Measurements from ENCODE around the gene C20orf144.

Gene C20orf144

DNA sequence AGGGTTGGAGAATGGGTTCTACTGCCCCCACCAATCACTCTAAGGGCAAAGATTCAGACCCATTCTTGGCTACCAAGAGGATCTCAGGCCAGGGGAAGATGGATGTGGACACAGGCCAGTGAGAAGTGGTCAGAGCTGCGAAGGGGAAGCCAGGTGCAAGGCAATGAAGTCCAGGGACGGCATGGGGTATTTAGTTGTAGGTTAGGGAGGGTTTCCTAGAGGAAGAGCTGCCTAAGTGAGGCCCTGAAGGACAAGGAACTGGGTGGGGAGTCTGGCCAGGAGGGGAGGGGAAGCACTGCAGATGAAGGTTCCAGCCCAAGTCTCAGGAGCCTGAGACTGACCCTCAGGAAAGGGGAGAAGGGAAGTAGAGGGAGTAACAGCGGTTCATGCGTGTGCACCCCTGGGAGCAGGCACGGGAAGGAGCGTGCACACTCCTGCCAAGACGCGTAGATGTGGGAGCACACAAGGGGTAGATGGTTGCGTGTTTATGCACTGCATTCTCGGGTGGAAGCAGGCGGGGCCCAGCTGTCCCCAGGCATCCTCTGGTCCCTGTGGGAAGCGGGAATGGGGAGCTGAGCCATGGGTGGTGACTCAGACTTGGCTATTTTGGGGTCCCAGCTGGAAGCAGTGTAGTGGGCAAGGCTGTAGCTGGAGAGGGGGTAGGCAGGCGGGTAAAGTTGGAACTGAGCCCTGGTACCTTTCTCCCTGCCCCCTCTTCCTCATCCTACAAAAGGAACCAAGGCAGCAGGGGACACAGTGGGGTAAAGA lies 7.9 kb downstream of the C20orf144 start:
- 0 out of 2 replicates have a peak overlapping the region, but pooled peaks have one; percentile 3 for H3K9ac ChIP-seq

DNA sequence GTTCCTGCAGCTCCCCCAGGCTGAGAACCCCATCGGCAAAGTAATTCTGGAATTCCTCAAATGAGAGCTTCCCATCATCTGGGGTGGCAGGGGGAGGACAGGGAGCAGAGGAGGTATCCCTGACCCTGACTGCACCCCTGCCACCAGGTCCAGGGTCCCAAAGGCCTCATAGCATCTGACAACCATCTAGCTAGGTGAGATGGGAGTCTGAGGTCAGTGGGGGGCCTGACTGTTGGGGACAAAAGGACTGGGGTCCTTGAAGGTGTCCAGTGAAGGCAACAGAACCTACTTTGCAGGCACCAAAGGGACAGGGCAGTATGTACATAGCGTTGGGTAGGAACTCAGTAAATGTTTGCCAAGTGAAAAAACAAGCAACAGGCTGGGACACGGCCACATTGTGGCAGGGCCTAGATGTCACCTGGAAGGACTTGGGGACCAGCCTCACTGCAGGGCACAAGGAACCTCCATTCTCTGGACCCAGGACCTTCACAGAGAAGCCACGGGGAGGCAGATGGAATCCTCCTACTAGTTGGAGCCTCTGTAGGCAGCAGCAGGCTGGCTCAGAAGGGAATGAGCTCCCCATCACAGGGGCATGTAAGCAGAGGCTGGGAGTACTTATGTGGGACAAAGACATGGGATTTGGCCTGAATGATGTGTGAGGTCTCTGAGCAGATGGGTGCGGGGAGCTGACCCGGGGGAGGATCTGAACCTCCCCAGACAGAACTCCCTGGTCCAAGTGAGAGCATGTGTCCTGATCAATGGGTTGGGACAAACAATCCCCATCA lies 8.8 kb downstream of the C20orf144 start:
- Histone ChIP-seq H3K27me3 (no peaks in the 10 kb centered on the region), H3K27ac (peak overlapping the region; percentile 55), H3K4me3 (no peak overlapping the region), H4K20me1 (peaks cover 24% of the 10 kb centered on the region), H3K4me2 (peak overlapping the region; percentile 95), H3K9me3 (no peaks in the 10 kb centered on the region), H3K9ac (0 out of 2 replicates have a peak overlapping the region, but pooled peaks have one; percentile 3), H3K36me3 (peaks cover 26% of the 10 kb centered on the region), H3K4me1 (peaks cover 95% of the 10 kb centered on the region)
- TF ChIP-seq Cebpa-rat (IDR thresholded peaks at IDR 0.05), result no peak

More for the DNA sequence above, 7.9 kb downstream of the C20orf144 start:
- no peak for TF ChIP-seq Cebpa-rat (IDR thresholded peaks at IDR 0.05)
- peak overlapping the region; percentile 55 for H3K27ac ChIP-seq
- peak overlapping the region; percentile 95 for H3K4me2 ChIP-seq
- no peaks in the 10 kb centered on the region for H3K27me3 ChIP-seq
- peaks cover 20% of the 10 kb centered on the region for H3K36me3 ChIP-seq
- H3K9me3 ChIP-seq, result no peaks in the 10 kb centered on the region
- H3K4me3 ChIP-seq, result no peak overlapping the region
- peaks cover 15% of the 10 kb centered on the region for H4K20me1 ChIP-seq
- peaks cover 96% of the 10 kb centered on the region for H3K4me1 ChIP-seq

DNA sequence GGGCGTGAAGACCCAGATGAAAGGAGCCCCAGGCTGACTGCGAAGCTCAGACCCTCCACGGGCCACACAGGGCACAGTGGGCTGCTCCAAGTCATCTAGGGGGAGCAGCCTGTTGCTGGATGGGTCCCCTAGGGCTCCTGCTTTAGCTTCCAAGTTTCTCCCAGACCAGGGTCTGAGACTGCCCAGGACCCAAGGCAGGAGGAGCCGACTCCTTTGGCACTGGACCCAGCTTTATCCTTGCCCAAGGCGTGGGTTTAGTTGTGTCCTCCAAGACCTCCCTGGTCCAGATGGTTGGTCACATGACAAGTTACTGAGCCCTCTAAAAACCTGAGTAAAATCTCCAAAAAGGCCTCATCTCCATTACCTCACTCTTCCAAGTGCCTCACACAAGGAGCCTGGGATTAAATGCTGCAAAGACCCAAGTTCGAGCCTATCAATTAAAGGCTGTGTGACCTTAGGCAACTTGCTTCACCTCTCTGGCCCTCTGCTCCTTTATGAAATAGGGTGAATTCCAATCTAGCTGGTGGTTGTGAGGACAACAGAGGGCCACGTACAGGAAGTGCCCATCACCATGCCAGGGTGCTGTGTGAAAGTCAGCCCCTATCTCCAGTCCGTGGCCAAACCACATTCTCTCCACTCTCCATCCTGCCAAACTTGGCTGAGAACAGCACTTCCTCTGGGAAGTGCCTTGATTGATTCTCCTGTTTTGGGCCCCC lies 9.6 kb downstream of the C20orf144 start:
- no peaks in the 10 kb centered on the region for H3K9me3 ChIP-seq
- no peak overlapping the region for H3K4me3 ChIP-seq
- H3K36me3 ChIP-seq, result peaks cover 34% of the 10 kb centered on the region
- no peak overlapping the region for H3K27ac ChIP-seq
- no peaks in the 10 kb centered on the region for H3K27me3 ChIP-seq
- H3K4me1 ChIP-seq, result peaks cover 87% of the 10 kb centered on the region
- H4K20me1 ChIP-seq, result peaks cover 32% of the 10 kb centered on the region
- peak overlapping the region; percentile 95 for H3K4me2 ChIP-seq
- no peak overlapping the region for H3K9ac ChIP-seq
- no peak for TF ChIP-seq Cebpa-rat (IDR thresholded peaks at IDR 0.05)

DNA sequence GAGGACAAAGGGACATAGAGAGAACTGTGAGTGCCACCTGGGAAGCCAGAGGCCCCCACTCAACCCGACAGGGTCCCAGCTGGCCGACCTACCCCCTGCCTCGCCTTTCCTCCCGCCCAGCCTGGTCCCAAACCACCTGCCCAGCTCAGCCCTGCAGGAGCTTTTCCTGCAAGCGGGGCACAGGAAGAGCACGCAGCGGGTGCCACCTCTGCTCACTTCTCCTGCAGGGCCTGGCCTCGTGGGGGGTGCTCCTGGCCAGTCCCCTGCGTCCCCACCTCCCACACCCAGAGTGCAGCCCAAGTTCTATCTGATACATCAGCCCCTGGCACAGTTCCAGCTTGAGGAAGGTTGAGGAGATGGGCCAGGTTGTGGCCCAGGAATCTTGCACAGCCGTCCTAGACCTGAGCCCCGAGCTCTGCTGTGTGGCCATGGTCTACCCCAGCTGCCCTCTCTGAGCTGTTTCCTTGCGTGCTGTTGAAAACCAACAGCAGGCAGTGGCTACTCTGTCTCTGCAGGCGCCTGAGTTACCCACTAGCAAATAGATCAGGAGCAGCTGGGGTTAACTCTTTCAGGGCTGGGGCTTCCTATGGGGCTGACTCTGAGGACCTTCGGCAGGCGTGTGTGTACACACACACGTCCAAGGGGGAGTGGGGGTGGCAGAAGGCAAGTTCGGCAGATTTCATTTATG lies 10.4 kb downstream of the C20orf144 start:
- Histone ChIP-seq H3K9me3 (no peaks in the 10 kb centered on the region), H3K36me3 (peaks cover 41% of the 10 kb centered on the region), H3K27ac (peak overlapping the region; percentile 77), H3K4me1 (peaks cover 78% of the 10 kb centered on the region), H3K9ac (peak overlapping the region; percentile 83), H3K4me2 (peak overlapping the region; percentile 95), H3K27me3 (no peaks in the 10 kb centered on the region), H3K4me3 (peak overlapping the region; percentile 73), H4K20me1 (peaks cover 38% of the 10 kb centered on the region)
- no peak for TF ChIP-seq Cebpa-rat (IDR thresholded peaks at IDR 0.05)

GRCh38 chr20:33673114-33673409 lies 10.9 kb downstream of the C20orf144 start:
- H3K4me1 ChIP-seq, result peaks cover 74% of the 10 kb centered on the region
- peaks cover 46% of the 10 kb centered on the region for H3K36me3 ChIP-seq

GRCh38 chr20:33673410-33674293 lies 11.5 kb downstream of the C20orf144 start:
- no peak for TF ChIP-seq Cebpa-rat (IDR thresholded peaks at IDR 0.05)
- H3K27me3 ChIP-seq, result no peaks in the 10 kb centered on the region
- peak overlapping the region; percentile 83 for H3K9ac ChIP-seq
- H3K36me3 ChIP-seq, result peaks cover 49% of the 10 kb centered on the region
- peak overlapping the region; percentile 95 for H3K4me2 ChIP-seq
- H3K4me3 ChIP-seq, result peak overlapping the region; percentile 73
- H3K4me1 ChIP-seq, result peaks cover 70% of the 10 kb centered on the region
- H3K9me3 ChIP-seq, result no peaks in the 10 kb centered on the region
- H4K20me1 ChIP-seq, result peaks cover 42% of the 10 kb centered on the region
- peak overlapping the region; percentile 77 for H3K27ac ChIP-seq

More at GRCh38 chr20:33673114-33673409, 10.9 kb downstream of the C20orf144 start:
- Histone ChIP-seq H3K27me3 (no peaks in the 10 kb centered on the region), H3K9ac (peak overlapping the region; percentile 83), H3K4me3 (peak overlapping the region; percentile 73), H3K9me3 (no peaks in the 10 kb centered on the region), H3K4me2 (peak overlapping the region; percentile 95), H4K20me1 (peaks cover 42% of the 10 kb centered on the region), H3K27ac (peak overlapping the region; percentile 77)
- TF ChIP-seq Cebpa-rat (IDR thresholded peaks at IDR 0.05), result no peak

- Histone ChIP-seq H3K36me3 (peaks cover 52% of the 10 kb centered on the region), H3K27me3 (no peaks in the 10 kb centered on the region), H3K9ac (peak within 1 kb of the TSS; percentile 83), H4K20me1 (peaks cover 48% of the 10 kb centered on the region), H3K9me3 (no peaks in the 10 kb centered on the region), H3K27ac (peak within 1 kb of the TSS; percentile 77), H3K4me3 (peak within 1 kb of the TSS; percentile 73), H3K4me2 (peak within 1 kb of the TSS; percentile 95), H3K4me1 (peaks cover 70% of the 10 kb centered on the region)
- no peak for TF ChIP-seq Cebpa-rat (IDR thresholded peaks at IDR 0.05)
These were observed 12.4 kb downstream of the C20orf144 start, which contains the start of gene NECAB3 for GRCh38 chr20:33674294-33675135. Gene NECAB3 (minus strand): TSS chr20:33674428. CDS start chr20:33674352, 76 bp downstream.
